GM21528 (cell line): Measurements from ENCODE around the gene FYN.

Experiments
- ATAC-seq: cut with Tn5 transposase; IDR thresholded peaks from one replicate; pipeline ENCODE4 v1.9.1; 2021; ENCODE audit warnings: mild to moderate bottlenecking, moderate library complexity; ENCODE audit not compliant: unreplicated experiment, low FRiP score

The FYN gene

GRCh38 chr6:111759331-111759835 is 113.9 kb downstream of the FYN start:
- ATAC-seq, result no peak

- ATAC-seq, result no peak
Observed at GRCh38 chr6:111758608-111759329, 114.5 kb downstream of the FYN start.

- ATAC-seq, result no peak
Observed at GRCh38 chr6:111757342-111757741, 115.9 kb downstream of the FYN start.

GRCh38 chr6:111754423-111754822 is 118.8 kb downstream of the FYN start:
- no peak for ATAC-seq

- ATAC-seq, result no peak
Observed at GRCh38 chr6:111753573-111753972, 119.7 kb downstream of the FYN start.

- no peak for ATAC-seq
Observed at GRCh38 chr6:111752476-111752875, 120.8 kb downstream of the FYN start.

GRCh38 chr6:111750753-111751673 is 122.2 kb downstream of the FYN start:
- peak; percentile 82 for ATAC-seq

- no peak for ATAC-seq
Observed at GRCh38 chr6:111750153-111750552, 123.1 kb downstream of the FYN start.

- ATAC-seq, result no peak
Observed at GRCh38 chr6:111748231-111748647, 125.0 kb downstream of the FYN start.

GRCh38 chr6:111747829-111748228 is 125.4 kb downstream of the FYN start:
- ATAC-seq, result no peak

- no peak for ATAC-seq
Observed at GRCh38 chr6:111747396-111747795, 125.9 kb downstream of the FYN start.

GRCh38 chr6:111746983-111747382 is 126.3 kb downstream of the FYN start:
- ATAC-seq, result no peak

- ATAC-seq, result no peak
Observed at GRCh38 chr6:111745636-111746035, 127.6 kb downstream of the FYN start.

GRCh38 chr6:111745186-111745585 is 128.1 kb downstream of the FYN start:
- no peak for ATAC-seq

- ATAC-seq, result no peak
Observed at GRCh38 chr6:111743862-111744692, 129.2 kb downstream of the FYN start.

GRCh38 chr6:111743360-111743759 is 129.9 kb downstream of the FYN start:
- ATAC-seq, result no peak

- ATAC-seq, result no peak
Observed at GRCh38 chr6:111741177-111741952, 131.9 kb downstream of the FYN start.

- ATAC-seq, result no peak
Observed at GRCh38 chr6:111740506-111740905, 132.7 kb downstream of the FYN start.

GRCh38 chr6:111739257-111739696 is 134.0 kb downstream of the FYN start:
- ATAC-seq, result no peak

GRCh38 chr6:111738631-111739030 is 134.6 kb downstream of the FYN start:
- ATAC-seq, result no peak
